ENCODE results near the gene ADGRV1. TPM values are rescaled to one million over a fixed set of nuclear protein-coding genes. Genes with fewer than 3 reads are reported as not detected.

ADGRV1 gene
- total and polyA plus RNA-seq, 2 experiments from 2014 or later: 15.5 to 19.6 TPM

DNA sequence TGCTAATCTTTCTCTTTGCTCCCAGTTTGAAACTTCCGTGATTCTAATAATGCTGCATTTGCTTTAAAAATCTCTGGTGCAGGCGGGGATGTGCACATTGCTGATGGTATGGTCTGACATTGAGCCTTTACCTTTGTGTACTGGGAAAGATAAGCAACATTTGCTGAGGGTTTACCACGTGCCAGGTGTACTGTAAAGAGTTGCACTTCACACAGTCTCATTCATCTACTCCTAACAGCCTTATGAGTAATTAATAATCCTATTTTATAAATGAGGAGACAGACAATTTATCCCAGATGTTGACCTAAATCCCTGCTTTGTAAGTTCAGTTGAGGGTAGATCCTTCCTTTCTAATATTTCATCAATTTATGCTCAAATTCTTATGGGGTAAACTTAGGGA, 726 bp upstream of the ADGRV1 start:
- no peak for DNase-seq (ENCODE audit: low read depth in 1 of 2, low spot score in 1 of 2)
- Histone ChIP-seq H3K4me1 (ENCODE audit: low read depth) (peaks cover 2% of the 10 kb centered on the region), H3K36me3 (no peaks in the 10 kb centered on the region), H3K27ac (no peak overlapping the region), H3K9me3 (ENCODE audit: low read depth) (no peaks in the 10 kb centered on the region), H3K4me3 (peak overlapping the region; percentile 74), H3K27me3 (peaks cover 28% of the 10 kb centered on the region)
- TF ChIP-seq, protein P1, sequence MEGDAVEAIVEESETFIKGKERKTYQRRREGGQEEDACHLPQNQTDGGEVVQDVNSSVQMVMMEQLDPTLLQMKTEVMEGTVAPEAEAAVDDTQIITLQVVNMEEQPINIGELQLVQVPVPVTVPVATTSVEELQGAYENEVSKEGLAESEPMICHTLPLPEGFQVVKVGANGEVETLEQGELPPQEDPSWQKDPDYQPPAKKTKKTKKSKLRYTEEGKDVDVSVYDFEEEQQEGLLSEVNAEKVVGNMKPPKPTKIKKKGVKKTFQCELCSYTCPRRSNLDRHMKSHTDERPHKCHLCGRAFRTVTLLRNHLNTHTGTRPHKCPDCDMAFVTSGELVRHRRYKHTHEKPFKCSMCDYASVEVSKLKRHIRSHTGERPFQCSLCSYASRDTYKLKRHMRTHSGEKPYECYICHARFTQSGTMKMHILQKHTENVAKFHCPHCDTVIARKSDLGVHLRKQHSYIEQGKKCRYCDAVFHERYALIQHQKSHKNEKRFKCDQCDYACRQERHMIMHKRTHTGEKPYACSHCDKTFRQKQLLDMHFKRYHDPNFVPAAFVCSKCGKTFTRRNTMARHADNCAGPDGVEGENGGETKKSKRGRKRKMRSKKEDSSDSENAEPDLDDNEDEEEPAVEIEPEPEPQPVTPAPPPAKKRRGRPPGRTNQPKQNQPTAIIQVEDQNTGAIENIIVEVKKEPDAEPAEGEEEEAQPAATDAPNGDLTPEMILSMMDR (IDR thresholded peaks at IDR 0.05; ENCODE audit: low read depth, low read length): no peak

DNA sequence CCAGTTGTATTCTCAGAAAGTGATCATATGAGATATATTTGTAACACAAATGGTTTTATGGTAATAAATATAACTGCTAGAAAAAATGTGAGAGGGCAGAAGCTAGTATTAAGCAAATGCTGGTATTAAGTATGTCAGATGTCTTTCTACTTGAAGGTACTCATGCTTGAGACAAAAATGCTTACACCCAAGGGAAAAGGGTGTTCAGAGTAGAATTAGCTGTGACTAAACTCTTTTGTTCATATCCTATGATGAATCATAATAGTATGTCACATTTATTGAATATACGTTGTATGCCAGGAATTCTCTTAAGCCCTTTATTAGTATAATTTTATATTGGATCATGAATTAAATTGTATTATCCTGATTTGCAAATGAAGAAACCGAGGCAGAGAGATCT, 2.2 kb downstream of the ADGRV1 start:
- H3K4me3 ChIP-seq: no peak overlapping the region

DNA sequence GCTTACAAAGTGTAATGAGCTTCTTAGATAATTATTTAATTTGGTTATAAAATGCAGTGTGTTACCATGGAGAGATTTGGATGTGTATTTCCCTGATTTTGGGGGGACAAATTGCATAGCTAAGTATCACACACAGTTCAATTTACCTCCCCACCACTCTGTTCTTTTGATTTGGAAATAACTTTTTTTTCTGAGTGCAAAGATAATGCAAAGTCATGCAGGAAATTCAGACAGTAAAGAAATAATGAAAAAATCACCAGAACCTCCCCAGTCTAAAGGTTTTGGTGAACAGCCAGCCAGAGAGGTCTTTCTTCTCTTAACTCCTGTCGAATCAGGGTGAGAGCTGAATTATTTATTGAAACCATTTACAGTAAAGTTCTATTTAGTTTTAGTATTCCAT, 3.2 kb downstream of the ADGRV1 start:
- peaks cover 2% of the 10 kb centered on the region for H3K4me1 ChIP-seq (ENCODE audit: low read depth)
- no peak for DNase-seq (ENCODE audit: low read depth in 1 of 2, low spot score in 1 of 2)
- no peak overlapping the region for H3K27ac ChIP-seq
- TF ChIP-seq, protein P1 (IDR thresholded peaks at IDR 0.05; ENCODE audit: low read depth, low read length): no peak
- no peaks in the 10 kb centered on the region for H3K36me3 ChIP-seq
- no peak overlapping the region for H3K4me3 ChIP-seq
- H3K9me3 ChIP-seq (ENCODE audit: low read depth): no peaks in the 10 kb centered on the region
- peaks cover 14% of the 10 kb centered on the region for H3K27me3 ChIP-seq

More for the DNA sequence above, 2.2 kb downstream of the ADGRV1 start:
- DNase-seq (ENCODE audit: low read depth in 1 of 2, low spot score in 1 of 2): no peak
- H3K27me3 ChIP-seq: peaks cover 24% of the 10 kb centered on the region
- H3K4me1 ChIP-seq (ENCODE audit: low read depth): peaks cover 2% of the 10 kb centered on the region
- TF ChIP-seq, protein P1 (IDR thresholded peaks at IDR 0.05; ENCODE audit: low read depth, low read length): no peak
- no peaks in the 10 kb centered on the region for H3K36me3 ChIP-seq
- H3K9me3 ChIP-seq (ENCODE audit: low read depth): no peaks in the 10 kb centered on the region
- no peak overlapping the region for H3K27ac ChIP-seq

DNA sequence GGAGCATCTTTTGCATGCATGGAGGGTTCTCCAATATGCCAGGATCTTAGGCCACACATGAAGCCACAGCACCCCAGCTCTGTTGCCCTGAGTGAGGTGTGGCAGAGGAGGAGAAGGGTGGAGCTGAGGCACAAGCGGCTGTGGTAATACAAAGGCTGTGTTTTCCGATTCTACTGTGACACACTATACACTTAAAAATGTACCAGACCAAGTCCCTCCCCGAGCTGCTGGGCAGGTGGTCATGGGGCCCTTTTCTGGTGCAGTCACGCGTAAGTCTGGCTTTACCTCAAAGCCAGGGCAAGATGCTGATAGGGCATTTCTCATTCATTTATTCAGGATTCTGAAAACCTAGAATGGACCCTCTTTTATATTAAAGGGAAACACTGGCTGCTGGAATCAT, 3.7 kb downstream of the ADGRV1 start:
- Histone ChIP-seq H3K4me3 (no peak overlapping the region), H3K27me3 (peaks cover 8% of the 10 kb centered on the region), H3K4me1 (ENCODE audit: low read depth) (peaks cover 2% of the 10 kb centered on the region), H3K9me3 (ENCODE audit: low read depth) (no peaks in the 10 kb centered on the region), H3K27ac (no peak overlapping the region), H3K36me3 (no peaks in the 10 kb centered on the region)
- DNase-seq (ENCODE audit: low read depth in 1 of 2, low spot score in 1 of 2): no peak
- TF ChIP-seq, protein P1 (IDR thresholded peaks at IDR 0.05; ENCODE audit: low read depth, low read length): no peak

DNA sequence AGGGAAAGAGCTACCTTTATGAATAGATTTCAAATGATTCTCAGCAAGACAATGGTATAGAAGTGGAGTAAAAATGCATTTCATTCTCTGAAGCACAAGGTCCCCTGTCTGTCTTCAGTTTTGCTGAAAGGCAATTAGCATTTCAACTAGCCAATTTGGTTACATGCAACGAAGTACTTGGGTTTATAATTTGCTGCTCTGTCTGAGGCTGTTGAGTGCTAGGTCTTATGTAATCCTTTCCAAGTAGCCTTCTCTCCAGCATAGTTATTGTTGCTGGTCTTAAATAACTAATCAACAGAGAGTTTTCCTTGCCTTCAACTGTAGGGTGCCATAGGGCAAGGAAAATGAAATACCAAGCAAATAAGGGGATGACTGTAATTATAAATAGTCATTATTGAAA, 4.5 kb downstream of the ADGRV1 start:
- Histone ChIP-seq H3K4me1 (ENCODE audit: low read depth) (no peaks in the 10 kb centered on the region), H3K9me3 (ENCODE audit: low read depth) (no peaks in the 10 kb centered on the region), H3K27ac (no peak overlapping the region), H3K27me3 (peaks cover under 1% of the 10 kb centered on the region), H3K36me3 (no peaks in the 10 kb centered on the region), H3K4me3 (no peak overlapping the region)
- no peak for DNase-seq (ENCODE audit: low read depth in 1 of 2, low spot score in 1 of 2)
- TF ChIP-seq, protein P1 (IDR thresholded peaks at IDR 0.05; ENCODE audit: low read depth, low read length): no peak

DNA sequence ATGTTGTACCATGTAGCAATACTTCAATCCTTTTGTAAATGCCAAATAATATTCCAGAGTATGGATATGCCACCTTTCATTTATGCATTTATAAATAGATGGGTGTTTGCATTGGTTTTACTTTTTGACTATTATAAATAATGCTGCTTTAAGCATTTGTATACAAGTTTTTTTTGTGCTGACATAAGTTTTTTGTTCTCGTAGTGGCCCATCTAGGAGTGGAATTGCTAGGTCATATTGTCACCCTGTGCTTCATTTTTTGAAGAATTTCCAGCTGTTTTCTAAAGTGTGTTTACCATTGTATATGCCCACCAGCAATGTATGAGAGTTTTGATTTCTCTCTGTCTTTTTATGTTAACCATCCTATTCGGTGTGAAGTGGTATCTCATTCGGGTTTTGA, 6.9 kb downstream of the ADGRV1 start:
- Histone ChIP-seq H3K4me1 (ENCODE audit: low read depth) (no peaks in the 10 kb centered on the region), H3K27me3 (no peaks in the 10 kb centered on the region), H3K9me3 (ENCODE audit: low read depth) (no peaks in the 10 kb centered on the region), H3K4me3 (no peak overlapping the region), H3K36me3 (no peaks in the 10 kb centered on the region), H3K27ac (no peak overlapping the region)
- no peak for DNase-seq (ENCODE audit: low read depth in 1 of 2, low spot score in 1 of 2)
- TF ChIP-seq, protein P1 (IDR thresholded peaks at IDR 0.05; ENCODE audit: low read depth, low read length): no peak
